Middle frontal gyrus (tissue), 1 donor: ENCODE data around the gene MTHFD1L.

Source experiments
- DNase-seq: peaks from one replicate; pipeline ENCODE4 v3.0.0-alpha.2; 2015; ENCODE audit warnings: low spot score; ENCODE audit errors: extremely low spot score

The MTHFD1L gene

DNA sequence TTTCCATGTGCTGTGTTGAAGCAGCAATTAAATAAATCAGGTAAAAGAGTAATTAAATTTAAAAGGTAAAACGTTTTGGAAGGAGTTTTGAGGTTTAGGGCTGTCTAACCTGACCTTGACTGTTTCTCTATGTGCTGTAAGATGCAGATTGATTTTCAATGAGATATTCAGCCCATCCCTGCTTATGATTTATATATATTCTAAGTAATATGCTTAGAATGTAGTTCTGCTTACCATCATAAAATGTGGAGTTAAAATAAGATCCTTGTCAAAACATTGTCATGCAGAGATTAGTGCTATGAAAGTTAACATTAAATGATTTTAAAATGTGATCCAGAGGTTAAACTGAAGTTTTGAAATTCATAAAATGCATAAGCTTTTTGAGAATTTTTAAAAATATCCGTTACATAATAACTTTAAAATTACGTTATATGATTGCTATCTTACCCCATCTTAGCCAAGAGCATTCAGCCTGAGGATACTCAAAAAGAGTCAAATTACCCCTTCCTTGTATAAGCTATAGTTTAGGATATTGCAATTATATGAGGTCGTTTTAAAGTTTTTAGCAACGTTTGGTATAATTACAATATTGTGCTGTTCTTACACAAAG, 122.5 kb downstream of the MTHFD1L start:
- no peak for DNase-seq

DNA sequence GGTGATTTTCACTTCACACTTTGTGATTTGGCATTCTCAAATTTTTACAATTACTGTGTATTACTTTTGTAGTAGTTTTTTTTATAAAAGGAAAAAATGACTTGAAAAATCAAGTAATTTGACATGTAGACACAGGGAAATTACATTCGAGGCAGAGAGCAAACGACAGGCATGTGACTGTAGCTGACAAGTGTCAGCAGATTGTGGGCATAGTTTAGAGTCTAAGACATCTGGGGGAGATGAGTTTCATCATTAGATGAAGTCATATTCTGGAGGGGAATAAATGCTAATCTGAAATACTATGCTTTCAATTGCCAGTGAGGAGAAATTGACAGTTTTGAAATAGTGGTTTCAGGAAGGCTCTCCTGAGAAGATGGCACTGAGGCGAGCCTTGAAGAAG, 126.0 kb downstream of the MTHFD1L start:
- DNase-seq: no peak

DNA sequence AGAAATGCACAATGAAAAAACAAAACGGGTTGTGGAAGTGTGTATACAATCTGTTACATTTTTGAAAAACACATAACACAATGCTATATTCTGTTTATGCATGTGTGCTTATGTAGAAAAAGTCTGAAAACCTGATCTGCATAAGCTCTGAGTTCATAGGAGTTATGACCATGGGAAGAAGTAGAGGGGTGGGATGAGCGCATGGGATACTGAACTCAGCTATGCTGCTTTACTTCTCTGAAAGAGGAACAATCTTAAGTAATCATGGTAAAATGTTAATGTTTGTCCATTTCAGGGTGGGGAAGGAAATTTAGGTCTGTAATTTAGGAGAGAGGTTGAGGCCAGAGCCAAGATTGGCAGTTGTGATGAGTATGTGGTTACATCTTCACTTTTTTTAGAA, 126.8 kb downstream of the MTHFD1L start:
- DNase-seq: no peak

- no peak for DNase-seq
Observed at GRCh38 chr6:150992703-150993102, 127.2 kb downstream of the MTHFD1L start.

- DNase-seq: no peak
Observed at GRCh38 chr6:150993253-150993652, 127.8 kb downstream of the MTHFD1L start.

DNA sequence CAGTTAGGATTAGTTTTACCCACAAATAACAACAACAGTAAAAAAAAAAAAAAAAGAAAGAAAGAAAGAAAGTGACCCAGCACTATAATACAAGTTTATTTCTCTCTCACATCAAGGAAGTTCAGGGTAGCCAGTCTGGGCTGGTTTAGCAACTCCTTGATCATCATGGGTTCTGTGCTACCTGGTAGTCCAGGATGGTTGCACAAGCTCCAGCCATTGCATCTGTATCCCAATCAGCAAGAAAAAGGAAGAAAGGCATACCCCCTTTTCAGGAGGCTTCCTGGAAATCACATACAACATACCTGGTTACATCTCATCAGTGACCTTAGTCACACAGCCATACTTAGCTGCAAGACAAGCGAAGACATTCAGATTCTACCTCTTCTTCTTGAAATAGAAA, 128.5 kb downstream of the MTHFD1L start:
- no peak for DNase-seq

- DNase-seq: no peak
Observed at GRCh38 chr6:150996968-150997367, 131.5 kb downstream of the MTHFD1L start.

GRCh38 chr6:150999107-150999506, 133.6 kb downstream of the MTHFD1L start:
- no peak for DNase-seq

DNA sequence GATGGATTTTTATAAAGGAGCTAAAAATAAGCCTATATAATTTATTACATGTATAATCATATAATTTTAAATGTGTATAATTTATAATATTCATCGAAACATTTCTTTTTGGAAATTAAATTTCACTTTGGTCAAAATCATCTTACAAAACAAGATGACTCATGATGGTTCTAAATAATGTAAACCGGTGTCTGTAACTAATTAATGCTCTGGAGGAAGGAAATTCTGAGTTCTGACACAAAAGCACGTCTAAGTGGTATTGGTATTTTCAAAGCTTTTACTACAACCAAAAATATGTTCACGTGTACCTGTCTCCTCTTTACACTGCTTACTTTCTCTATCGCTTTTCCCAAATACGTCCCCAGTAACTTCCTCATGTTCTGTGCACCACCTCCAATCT, 134.1 kb downstream of the MTHFD1L start:
- no peak for DNase-seq

- no peak for DNase-seq
Observed at GRCh38 chr6:151001387-151002056, 136.0 kb downstream of the MTHFD1L start.

DNA sequence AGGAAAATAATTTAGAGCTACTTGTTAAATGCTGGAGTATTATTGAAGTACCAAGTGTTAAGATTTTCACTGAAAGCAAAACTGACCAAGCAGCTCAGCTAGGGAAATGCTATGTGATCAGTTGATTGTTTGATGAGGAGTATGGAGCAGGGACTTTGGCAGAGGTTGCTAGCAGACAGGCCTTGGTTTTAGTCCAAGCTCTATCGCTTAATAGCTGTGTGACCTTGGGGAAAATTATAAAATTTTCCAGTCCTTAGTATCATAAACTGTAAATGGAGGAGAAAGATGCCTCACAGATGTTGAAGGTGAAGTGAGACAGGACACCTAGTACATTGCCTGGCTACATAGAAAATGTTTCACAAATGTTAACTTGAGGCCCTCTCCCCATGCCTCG, 136.6 kb downstream of the MTHFD1L start:
- DNase-seq: no peak

- DNase-seq: no peak
Observed at GRCh38 chr6:151002491-151002935, 137.0 kb downstream of the MTHFD1L start.

DNA sequence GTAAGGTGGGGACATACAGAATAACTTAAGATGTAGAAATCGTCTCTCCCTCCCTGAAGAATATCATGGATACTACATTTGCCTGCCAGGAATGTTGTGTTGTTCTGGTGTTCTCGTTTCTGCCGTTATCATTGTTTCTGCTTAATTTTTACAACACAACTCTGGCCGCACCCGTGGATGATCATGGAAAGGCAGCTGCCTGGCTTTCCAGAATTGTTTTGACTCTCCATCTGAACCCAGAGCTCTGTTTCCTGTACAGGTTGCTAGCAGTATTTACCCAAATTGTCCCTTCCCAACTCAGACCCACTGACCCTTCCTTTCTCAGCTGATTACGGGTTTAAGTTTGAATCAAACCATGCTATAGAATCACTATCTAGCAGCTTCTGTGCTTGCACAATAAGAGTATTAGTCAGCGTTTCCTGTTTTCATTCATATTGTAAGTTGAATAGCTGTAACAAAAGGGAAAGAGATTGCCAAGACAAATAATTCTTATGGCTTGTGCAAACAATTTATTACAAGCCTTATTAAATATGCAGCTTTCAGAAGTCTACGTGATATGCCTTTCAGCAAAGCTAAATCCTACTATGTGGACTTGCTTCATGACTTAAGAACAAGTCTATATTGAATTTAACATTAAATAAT, 139.0 kb downstream of the MTHFD1L start:
- no peak for DNase-seq

DNA sequence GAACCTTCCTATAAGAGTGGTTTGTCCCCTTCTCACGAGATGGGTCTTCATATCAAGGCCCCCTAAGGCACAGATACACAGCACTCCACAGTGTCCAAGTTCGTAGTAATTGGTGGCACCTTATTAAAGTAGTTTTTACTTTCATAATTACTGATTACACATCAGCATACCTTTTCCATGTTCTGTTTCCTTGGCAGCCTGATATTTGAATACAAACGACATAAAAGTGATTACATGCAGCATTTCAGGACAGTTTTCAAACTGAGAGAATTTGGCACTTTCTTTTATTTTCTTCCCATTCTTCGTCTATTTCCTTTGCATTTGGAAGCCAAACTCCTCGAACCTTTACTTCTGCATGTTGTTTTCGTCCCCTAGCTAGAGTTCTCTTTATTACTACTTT, 139.7 kb downstream of the MTHFD1L start:
- DNase-seq: no peak

- DNase-seq: no peak
Observed at GRCh38 chr6:151005896-151006632, 140.6 kb downstream of the MTHFD1L start.

GRCh38 chr6:151007076-151007475, 141.6 kb downstream of the MTHFD1L start:
- no peak for DNase-seq

DNA sequence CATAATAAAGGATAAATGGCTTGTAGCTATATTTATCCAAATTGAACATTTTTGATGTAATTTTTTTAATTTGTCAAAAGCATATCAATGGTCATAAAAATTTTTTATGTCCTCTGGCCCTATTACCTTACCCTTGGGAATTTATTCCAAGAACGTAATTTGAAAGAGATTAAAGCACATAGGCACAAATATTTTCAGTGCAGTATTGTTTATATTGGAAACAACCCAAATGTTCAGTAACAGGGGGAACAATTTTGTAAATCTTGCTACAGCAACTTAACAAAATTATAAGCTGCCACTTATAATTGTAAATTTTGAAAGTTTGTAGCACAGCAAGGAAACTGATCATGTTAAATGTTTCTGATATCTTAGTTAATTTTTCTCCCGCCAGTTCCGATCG, 142.4 kb downstream of the MTHFD1L start:
- no peak for DNase-seq

GRCh38 chr6:151008425-151008824, 142.9 kb downstream of the MTHFD1L start:
- DNase-seq: no peak

DNA sequence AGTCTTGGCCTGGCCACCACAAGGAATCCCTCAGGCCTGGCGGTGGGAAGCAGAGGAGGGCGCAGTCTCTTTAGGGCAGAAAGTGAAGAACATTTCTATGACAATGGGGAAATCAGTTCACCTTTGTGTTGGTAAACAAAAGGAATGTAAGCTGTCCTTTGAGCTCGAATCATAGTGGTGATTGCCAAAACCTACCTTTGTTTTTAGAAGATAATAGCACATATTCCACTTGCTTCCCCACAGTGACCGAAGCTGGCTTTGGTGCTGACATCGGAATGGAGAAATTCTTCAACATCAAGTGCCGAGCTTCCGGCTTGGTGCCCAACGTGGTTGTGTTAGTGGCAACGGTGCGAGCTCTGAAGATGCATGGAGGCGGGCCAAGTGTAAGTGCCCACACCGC, 144.1 kb downstream of the MTHFD1L start:
- DNase-seq: no peak

GRCh38 chr6:151010071-151010470, 144.6 kb downstream of the MTHFD1L start:
- no peak for DNase-seq

DNA sequence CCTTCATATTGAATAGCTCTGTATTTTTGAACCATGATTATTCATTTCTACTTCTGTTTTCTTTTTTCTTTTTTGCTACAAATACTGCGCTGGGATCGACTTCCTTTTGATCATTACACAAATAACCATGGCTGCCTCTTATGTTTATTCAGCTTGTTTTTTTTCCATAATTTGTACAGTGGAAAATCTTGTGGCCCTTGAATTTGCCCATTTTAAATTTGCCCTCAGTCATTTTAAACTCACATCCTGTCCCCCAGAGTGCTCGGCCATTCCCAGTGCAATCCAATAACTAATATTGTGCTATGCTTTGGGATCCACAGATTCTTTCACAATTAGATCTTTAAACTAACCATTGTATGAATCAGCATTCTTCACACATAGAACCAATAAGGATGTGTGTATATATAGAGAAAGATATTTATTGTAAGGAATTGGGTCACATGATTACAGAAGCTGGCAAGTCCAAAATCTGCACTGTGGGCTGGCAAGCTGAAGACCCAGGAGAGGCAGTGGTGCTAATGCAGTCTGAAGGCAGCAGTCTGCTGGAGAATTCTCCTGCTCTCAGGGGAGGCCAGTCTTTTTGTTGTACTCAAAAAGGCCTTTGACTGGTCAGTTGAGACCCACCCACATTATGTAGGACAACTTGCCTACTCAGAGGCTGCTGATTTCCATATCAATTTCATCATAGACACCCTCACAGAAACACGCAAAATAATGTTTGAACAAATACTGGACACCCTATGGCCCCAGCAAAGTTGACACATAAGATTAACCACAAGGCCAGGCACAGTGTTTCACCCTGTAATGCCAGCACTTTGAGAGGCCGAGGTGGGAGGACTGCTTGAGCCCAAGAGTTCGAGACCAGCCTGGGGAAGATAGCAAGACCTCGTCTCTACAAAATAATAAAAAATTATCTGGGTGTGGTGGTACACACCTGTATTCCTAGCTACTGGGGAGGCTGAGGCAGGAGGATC, 147.1 kb downstream of the MTHFD1L start:
- no peak for DNase-seq
